Spleen (tissue), 11 donors: ENCODE measurements around the gene TMEM106C. TPM values are rescaled to one million over a fixed set of nuclear protein-coding genes. Genes with fewer than 3 reads are reported as not detected.

Experiments
- DNase-seq: peaks from one replicate; pipeline ENCODE4 v3.0.0-alpha.2; 2020
- H3K27ac ChIP-seq, 8 donors: fragments of 200-600 bp; sonication (generic) in 7 of 8; 1 replicate in 4 of 8; 2 replicates in 4 of 8; pipeline versions ENCODE4 v1.5.0 to v1.8.0; 2016 to 2021; ENCODE audit warnings: inconsistent platforms in 4 of 8, mild to moderate bottlenecking in 4 of 8, moderate library complexity in 1 of 8
- H3K27me3 ChIP-seq, 7 donors: fragments of 200-600 bp; sonication (generic) in 6 of 7; replicated peaks in 1 of 7; 1 replicate in 4 of 7; 2 replicates in 3 of 7; pipeline versions ENCODE4 v1.5.0 to v1.8.0; 2016 to 2021; ENCODE audit warnings: inconsistent platforms in 3 of 7, mild to moderate bottlenecking in 1 of 7
- H3K36me3 ChIP-seq, 6 donors: fragments of 200-600 bp; sonication (generic) in 5 of 6; 1 replicate in 4 of 6; 2 replicates in 2 of 6; pipeline versions ENCODE4 v1.5.0 to v1.8.0; 2016 to 2021; ENCODE audit warnings: inconsistent platforms in 2 of 6
- H3K4me1 ChIP-seq, 6 donors: fragments of 200-600 bp; sonication (generic) in 5 of 6; 1 replicate in 3 of 6; 2 replicates in 3 of 6; pipeline versions ENCODE4 v1.5.0 to v1.8.0; 2016 to 2021; ENCODE audit warnings: inconsistent platforms in 3 of 6
- H3K4me3 ChIP-seq, 8 donors: fragments of 200-600 bp; sonication (generic) in 7 of 8; 1 replicate in 4 of 8; 2 replicates in 4 of 8; pipeline versions ENCODE4 v1.5.0 to v1.8.0; 2016 to 2021; ENCODE audit warnings: inconsistent platforms in 4 of 8, mild to moderate bottlenecking in 4 of 8, moderate library complexity in 2 of 8
- H3K9me3 ChIP-seq, 8 donors: fragments of 200-600 bp; sonication (generic) in 7 of 8; 1 replicate in 4 of 8; 2 replicates in 4 of 8; pipeline versions ENCODE4 v1.5.0 to v1.8.0; 2016 to 2021; ENCODE audit warnings: inconsistent platforms in 4 of 8
- CTCF ChIP-seq, 11 experiments: fragments of 200-600 bp in 7 of 11; fragments of 450-650 bp in 4 of 11; sonication (generic) in 4 of 11; IDR thresholded peaks in 8 of 11; conservative IDR thresholded peaks in 3 of 11; 1 replicate in 7 of 11; 2 replicates in 4 of 11; pipeline versions ENCODE4 v1.4.0 to v1.8.0; 2016 to 2021; ENCODE audit warnings: antibody characterized with exemption in 11 of 11, inconsistent platforms in 4 of 11, mild to moderate bottlenecking in 1 of 11
- POLR2A ChIP-seq, 3 donors: fragments of 450-650 bp; IDR thresholded peaks; one replicate each; pipeline ENCODE4 v1.5.1; 2017; ENCODE audit warnings: antibody characterized with exemption in 3 of 3, mild to moderate bottlenecking in 1 of 3
- POLR2AphosphoS5 ChIP-seq, 3 donors: sonication (generic); formaldehyde crosslinking; IDR thresholded peaks; one replicate each; pipeline ENCODE4 v1.5.1; 2017; ENCODE audit warnings: antibody characterized with exemption in 3 of 3
- WGBS, 5 donors: extraction: QIAGEN DNeasy Blood & Tissue Kit in 3 of 5; methylation state at CpG; one replicate each; pipeline versions ENCODE4 v1.1.5 to v1.1.7; 2013 to 2018; 5-methylcytosine and 5-hydroxymethylcytosine counted together
- intact Hi-C: fragments of 100-400 bp; cut with DNase I; formaldehyde crosslinking; loops from one replicate; pipeline ENCODE4 v1.15.0; 2023; ENCODE audit warnings: low total_unique reads
- polyA plus RNA-seq, 3 donors: library from polyadenylated mRNA; stranded (reverse); fragments of 200-250 nt; gene quantifications; one replicate each; pipeline ENCODE4 v1.2.1, GENCODE V29; 2013
- total RNA-seq, 7 donors: library from RNA; depleted of rRNA in 3 of 7; stranded (reverse); fragments of >200 nt in 3 of 7; fragmentation: NEBNext Ultra II Directional in 4 of 7; extraction: Animal tissue kit (Norgen Biotek cat#: 25700) in 4 of 7; gene quantifications; one replicate each; pipeline versions ENCODE4 v1.1.0 to v1.2.1, GENCODE V29; 2016 to 2021
- donor health status: healthy with polysubstance abuse.
- donor health status: DM: no; HTN: no; CAD: no; lungs with moderate emphysema.
- donor health status: DM: no; HTN: no; CAD: no.
- donor health status: Bipolar disorder and iron deficiency.
- donor health status: healthy.
- donor health status: DM: no; HTN: no; CAD: no.
- donor health status: DM: yes; HTN: yes; CAD: no.

The TMEM106C gene
- total and polyA plus RNA-seq, 10 donors, result 30.1 to 124 (median 64.6) TPM

GRCh38 chr12:47988073-47989022 is 25.0 kb downstream of the TMEM106C start:
- Histone ChIP-seq H3K27me3 (peaks cover 0 to 6% (median 0%) of the 10 kb centered on the region in 7 donors), H3K36me3 (no peaks in the 10 kb centered on the region), H3K4me3 (no peak overlapping the region), H3K27ac (no peak overlapping the region), H3K4me1 (peaks cover 6 to 31% (median 20%) of the 10 kb centered on the region in 6 donors), H3K9me3 (no peaks in the 10 kb centered on the region)
- DNase-seq, result peak; percentile 61
- 79 to 87% (median 85%) methylated on average over 14 to 15 of the region's 15 CpGs for WGBS, 5 donors
- intact Hi-C loops, result no loop called here
- no peak for TF ChIP-seq POLR2AphosphoS5 (IDR thresholded peaks at IDR 0.05)
- TF ChIP-seq POLR2A (IDR thresholded peaks at IDR 0.05), result no peak
- TF ChIP-seq CTCF (IDR thresholded peaks at IDR 0.05 in 8 of 11, conservative IDR thresholded peaks at IDR 0.05 in 3 of 11), result no peak

- peak; percentile 43 for DNase-seq
- no peak overlapping the region for H3K4me3 ChIP-seq
- H3K27me3 ChIP-seq, result peaks cover 0 to 13% (median 0%) of the 10 kb centered on the region in 7 donors
- H3K4me1 ChIP-seq, result peaks cover 6 to 31% (median 20%) of the 10 kb centered on the region in 6 donors
- H3K36me3 ChIP-seq, result no peaks in the 10 kb centered on the region
- no peaks in the 10 kb centered on the region for H3K9me3 ChIP-seq
- intact Hi-C loops, result no loop called here
- no peak overlapping the region for H3K27ac ChIP-seq
- TF ChIP-seq CTCF (IDR thresholded peaks at IDR 0.05 in 8 of 11, conservative IDR thresholded peaks at IDR 0.05 in 3 of 11), result no peak
- TF ChIP-seq POLR2AphosphoS5 (IDR thresholded peaks at IDR 0.05), result no peak
- TF ChIP-seq POLR2A (IDR thresholded peaks at IDR 0.05), result no peak
- 91 to 95% (median 93%) methylated on average over 8 of the region's 8 CpGs for WGBS, 5 donors
Measured at GRCh38 chr12:47989023-47989417, 25.6 kb downstream of the TMEM106C start.

GRCh38 chr12:47989666-47990065 is 26.3 kb downstream of the TMEM106C start:
- H3K36me3 ChIP-seq, result no peaks in the 10 kb centered on the region
- H3K27ac ChIP-seq, result no peak overlapping the region
- intact Hi-C loops, result no loop called here
- no peak overlapping the region for H3K4me3 ChIP-seq
- 85 to 92% (median 90%) methylated on average over 11 to 12 of the region's 12 CpGs for WGBS, 5 donors
- DNase-seq, result peak; percentile 66
- H3K27me3 ChIP-seq, result peaks cover 0 to 19% (median 0%) of the 10 kb centered on the region in 7 donors
- peaks cover 6 to 31% (median 20%) of the 10 kb centered on the region in 6 donors for H3K4me1 ChIP-seq
- no peaks in the 10 kb centered on the region for H3K9me3 ChIP-seq
- TF ChIP-seq POLR2A (IDR thresholded peaks at IDR 0.05) (no peak), CTCF (IDR thresholded peaks at IDR 0.05 in 8 of 11, conservative IDR thresholded peaks at IDR 0.05 in 3 of 11) (no peak), POLR2AphosphoS5 (IDR thresholded peaks at IDR 0.05) (no peak)
